HG02759 (cell line): ENCODE results near the gene KLF1.
A peak's percentile ranks its signal among the peaks of the same experiment; 100 is the strongest.
"Not testable (repeated sequence)": the region's sequence is repeated elsewhere in the genome, so short reads cannot be mapped to it uniquely, and the experiment has no call there.

Experiments
- ATAC-seq: cut with Tn5 transposase; IDR thresholded peaks from one replicate; pipeline ENCODE4 v1.9.1; 2021; ENCODE audit warnings: mild to moderate bottlenecking, moderate library complexity; ENCODE audit not compliant: unreplicated experiment

Gene KLF1

GRCh38 chr19:12891553-12892021 is 4.6 kb upstream of the KLF1 start:
- no peak for ATAC-seq

GRCh38 chr19:12890787-12891552 is 4.0 kb upstream of the KLF1 start, which contains the start of gene GCDH:
Gene GCDH, plus strand, starts transcription at chr19:12891160. Its CDS starts 145 bp downstream, at chr19:12891305.
- ATAC-seq, result peak; percentile 95

- not testable (repeated sequence) for ATAC-seq
These were observed 3.3 kb upstream of the KLF1 start for GRCh38 chr19:12890299-12890786.

GRCh38 chr19:12888006-12888603 is 1.1 kb upstream of the KLF1 start:
- ATAC-seq, result no peak

GRCh38 chr19:12886651-12886968 is 391 bp downstream of the KLF1 start:
- no peak for ATAC-seq

GRCh38 chr19:12885749-12886650 is 1.0 kb downstream of the KLF1 start:
- no peak for ATAC-seq

GRCh38 chr19:12884926-12885748 is 1.9 kb downstream of the KLF1 start:
- no peak for ATAC-seq

GRCh38 chr19:12884627-12884925 is 2.4 kb downstream of the KLF1 start:
- no peak for ATAC-seq

- ATAC-seq, result no peak
These were observed 2.8 kb downstream of the KLF1 start for GRCh38 chr19:12884202-12884601.

- no peak for ATAC-seq
These were observed 4.4 kb downstream of the KLF1 start for GRCh38 chr19:12882589-12882988.

- peak; percentile 88 for ATAC-seq
These were observed 5.7 kb downstream of the KLF1 start, which contains the start of gene DNASE2 for GRCh38 chr19:12881172-12881808. Gene DNASE2, minus strand, starts transcription at chr19:12881449. Its CDS starts 74 bp downstream, at chr19:12881375.

- ATAC-seq, result peak; percentile 22
These were observed 6.3 kb downstream of the KLF1 start for GRCh38 chr19:12880551-12881171.

- no peak for ATAC-seq
These were observed 11.9 kb downstream of the KLF1 start for GRCh38 chr19:12875086-12875485.

GRCh38 chr19:12873891-12874745 is 12.9 kb downstream of the KLF1 start:
- ATAC-seq, result no peak

GRCh38 chr19:12872941-12873890 is 13.8 kb downstream of the KLF1 start:
- ATAC-seq, result no peak

- no peak for ATAC-seq
These were observed 14.7 kb downstream of the KLF1 start for GRCh38 chr19:12872255-12872654.

- ATAC-seq, result no peak
These were observed 15.3 kb downstream of the KLF1 start for GRCh38 chr19:12871681-12872080.
